Activated CD4-positive, alpha-beta T cell treated with anti-CD3 and anti-CD28 coated beads for 4 hours (primary cell): ENCODE measurements around the gene CACNA1B.
"Not testable (repeated sequence)": the region's sequence is repeated elsewhere in the genome, so short reads cannot be mapped to it uniquely, and the experiment has no call there.

ENCODE experiments used
- DNase-seq, 2 donors: peaks; one replicate each; pipeline ENCODE4 v3.0.0-alpha.2; 2020

The CACNA1B gene

DNA sequence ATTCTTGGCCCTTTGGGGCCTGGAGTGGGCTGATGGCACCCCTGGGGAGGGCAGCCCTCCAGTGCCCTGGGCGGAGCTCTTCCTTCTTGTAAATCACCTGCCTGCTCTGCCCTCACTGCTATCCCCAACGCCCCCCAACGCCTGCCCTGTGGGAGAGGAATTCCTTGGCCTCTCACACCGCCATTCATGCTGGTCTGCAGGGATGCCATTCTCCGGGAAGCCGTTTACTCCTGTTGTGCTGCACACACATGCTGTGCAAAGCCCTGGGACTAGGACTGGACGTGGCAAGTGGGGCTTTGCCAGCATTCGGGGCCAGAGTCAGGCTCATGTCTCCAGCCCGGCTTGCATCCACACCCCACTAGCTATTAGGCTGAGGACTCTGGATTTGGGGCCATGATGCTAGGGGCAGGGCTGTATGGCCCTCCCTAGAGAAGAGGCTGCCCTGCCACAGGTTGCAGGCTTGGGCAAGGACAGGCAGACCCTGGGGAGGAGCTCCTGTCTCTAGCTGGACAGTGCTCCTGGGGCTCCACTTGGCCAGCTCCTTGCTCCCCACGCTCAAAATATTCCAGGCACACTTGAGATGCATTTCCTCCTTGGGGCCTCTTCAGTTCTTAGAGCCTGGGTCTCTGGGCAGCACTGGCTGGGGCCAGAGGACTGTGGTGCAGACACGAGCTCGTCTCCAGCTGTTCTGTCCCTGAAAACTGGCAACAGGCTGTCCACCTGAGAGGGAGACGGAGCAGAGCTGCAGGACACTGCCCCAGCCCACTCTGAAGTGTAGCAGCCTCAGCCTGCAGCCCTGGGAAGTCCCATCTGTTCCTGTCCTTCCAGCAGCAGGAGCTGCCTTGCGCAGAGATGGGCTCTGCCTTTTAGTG, 226.9 kb downstream of the CACNA1B start:
- DNase-seq, result no peak

- no peak for DNase-seq
Measured at GRCh38 chr9:138105123-138105415, 227.5 kb downstream of the CACNA1B start.

DNA sequence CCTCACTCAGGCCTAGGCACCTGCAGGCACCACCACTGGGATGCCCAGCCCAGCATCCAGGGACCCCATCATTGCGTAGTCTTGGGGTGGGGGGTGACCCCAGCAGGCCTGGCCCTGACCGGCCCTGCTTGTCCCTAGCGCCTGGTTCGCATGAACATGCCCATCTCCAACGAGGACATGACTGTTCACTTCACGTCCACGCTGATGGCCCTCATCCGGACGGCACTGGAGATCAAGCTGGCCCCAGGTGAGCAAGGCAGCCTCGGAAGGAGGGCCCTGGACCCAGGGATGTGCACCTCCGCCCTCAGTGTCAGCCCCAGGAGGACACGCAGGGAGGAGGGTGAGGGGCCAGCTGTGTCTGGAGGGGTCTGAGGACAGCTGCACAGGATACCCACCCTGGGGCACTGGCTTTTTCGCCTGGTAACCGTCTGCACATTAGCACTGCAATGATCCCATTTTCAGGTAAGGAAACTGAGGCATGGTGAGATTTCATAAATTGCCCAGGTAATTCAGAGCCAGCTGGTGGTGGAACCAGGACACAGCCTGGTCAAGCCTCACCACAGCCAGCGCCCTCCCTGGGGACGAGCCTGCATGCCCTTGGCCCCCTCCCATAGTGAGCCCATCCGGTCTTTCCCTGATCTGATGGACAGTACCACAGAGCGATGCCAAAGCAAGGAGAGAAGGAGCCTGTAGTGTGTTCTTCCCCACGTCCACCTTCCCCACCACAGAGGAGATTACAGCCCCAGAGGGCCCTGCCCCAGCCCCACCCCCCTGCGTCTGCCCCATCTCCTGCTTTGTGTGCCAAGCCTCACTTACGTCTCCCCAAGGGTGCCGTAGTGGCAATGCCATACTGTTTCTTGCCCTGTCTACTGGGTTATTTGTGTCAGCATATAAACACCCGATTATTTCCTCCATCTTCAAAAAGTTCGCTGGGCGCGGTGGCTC, 228.3 kb downstream of the CACNA1B start:
- DNase-seq, result no peak

- DNase-seq, result not testable (repeated sequence)
Measured at GRCh38 chr9:138107039-138107438, 229.5 kb downstream of the CACNA1B start.

- no peak for DNase-seq
Measured at GRCh38 chr9:138111607-138112006, 234.0 kb downstream of the CACNA1B start.

GRCh38 chr9:138112090-138112748, 234.6 kb downstream of the CACNA1B start:
- no peak for DNase-seq

GRCh38 chr9:138112791-138113600, 235.4 kb downstream of the CACNA1B start:
- no peak for DNase-seq

DNA sequence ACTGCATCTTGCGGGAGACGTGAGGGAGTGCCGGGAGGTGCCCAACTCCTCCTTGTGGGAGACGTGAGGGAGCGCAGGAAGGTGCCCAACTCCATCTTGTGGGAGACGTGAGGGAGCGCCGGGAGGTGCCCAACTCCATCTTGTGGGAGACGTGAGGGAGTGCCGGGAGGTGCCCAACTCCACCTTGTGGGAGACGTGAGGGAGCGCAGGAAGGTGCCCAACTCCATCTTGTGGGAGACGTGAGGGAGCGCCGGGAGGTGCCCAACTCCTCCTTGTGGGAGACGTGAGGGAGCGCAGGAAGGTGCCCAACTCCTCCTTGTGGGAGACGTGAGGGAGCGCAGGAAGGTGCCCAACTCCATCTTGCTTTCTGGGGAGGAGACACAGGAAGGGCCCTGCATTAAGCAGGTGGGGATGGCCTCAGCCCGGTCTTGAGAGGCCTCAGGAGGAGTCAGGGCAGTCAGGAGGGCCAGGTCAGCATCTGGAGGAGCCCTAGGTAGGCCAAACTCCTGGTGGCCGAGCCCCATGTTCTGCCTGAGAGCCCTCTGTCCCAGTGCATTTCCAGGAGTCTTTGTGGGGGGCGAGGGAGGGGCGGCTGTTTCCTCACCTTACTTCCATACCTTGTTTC, 236.2 kb downstream of the CACNA1B start:
- DNase-seq, result not testable (repeated sequence)

GRCh38 chr9:138114501-138115245, 237.1 kb downstream of the CACNA1B start:
- no peak for DNase-seq

DNA sequence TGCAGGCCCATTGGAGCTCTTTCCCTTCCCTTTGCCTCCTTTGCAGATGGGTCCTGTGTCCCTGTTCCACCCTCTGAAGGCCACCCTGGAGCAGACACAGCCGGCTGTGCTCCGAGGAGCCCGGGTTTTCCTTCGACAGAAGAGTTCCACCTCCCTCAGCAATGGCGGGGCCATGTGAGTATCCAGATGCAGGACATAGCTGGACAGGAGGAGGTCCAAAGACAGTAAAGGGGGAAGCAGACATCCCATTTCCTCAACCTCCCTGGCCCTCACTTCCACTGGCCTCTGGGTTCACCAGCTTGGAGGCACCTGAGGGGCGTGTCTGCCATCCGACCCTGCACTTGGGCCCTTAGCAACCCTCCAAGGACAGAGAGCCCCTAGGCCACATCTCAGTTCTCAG, 237.9 kb downstream of the CACNA1B start:
- no peak for DNase-seq

GRCh38 chr9:138116521-138116920, 238.9 kb downstream of the CACNA1B start:
- no peak for DNase-seq

DNA sequence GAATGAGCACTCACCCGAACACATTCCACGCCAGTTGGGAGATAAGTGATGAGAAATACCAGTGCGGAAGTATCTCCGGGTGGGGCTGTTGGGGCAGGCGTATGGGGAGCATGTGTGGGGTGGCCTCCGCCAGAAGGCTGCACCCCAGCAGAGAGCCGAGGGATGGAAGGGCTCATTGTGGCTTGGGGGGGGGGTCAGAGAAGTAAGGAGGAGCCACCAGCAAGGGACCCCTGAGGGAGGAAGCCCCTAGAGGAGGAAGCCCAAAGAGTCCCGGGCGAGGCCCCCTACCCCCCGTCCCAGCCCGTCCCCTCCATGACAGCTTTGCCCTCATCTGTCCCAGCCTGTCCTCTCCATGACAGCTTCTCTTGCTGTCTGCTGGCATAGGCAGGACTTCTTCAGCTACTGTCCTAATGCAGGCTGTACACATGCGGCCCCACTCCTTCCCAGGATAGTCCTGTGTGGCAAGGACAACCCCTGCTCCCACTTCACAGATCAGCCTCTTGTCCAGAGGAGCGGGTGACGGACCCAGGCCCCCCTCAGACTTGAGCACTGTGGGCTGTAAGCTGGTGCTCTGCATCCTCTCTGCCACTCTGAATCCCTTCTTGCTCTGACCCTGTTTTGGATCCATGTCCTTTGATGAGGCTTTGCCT, 239.6 kb downstream of the CACNA1B start:
- DNase-seq, result no peak

- DNase-seq, result no peak
Measured at GRCh38 chr9:138117836-138118235, 240.3 kb downstream of the CACNA1B start.

GRCh38 chr9:138118601-138119071, 241.1 kb downstream of the CACNA1B start:
- DNase-seq, result no peak

DNA sequence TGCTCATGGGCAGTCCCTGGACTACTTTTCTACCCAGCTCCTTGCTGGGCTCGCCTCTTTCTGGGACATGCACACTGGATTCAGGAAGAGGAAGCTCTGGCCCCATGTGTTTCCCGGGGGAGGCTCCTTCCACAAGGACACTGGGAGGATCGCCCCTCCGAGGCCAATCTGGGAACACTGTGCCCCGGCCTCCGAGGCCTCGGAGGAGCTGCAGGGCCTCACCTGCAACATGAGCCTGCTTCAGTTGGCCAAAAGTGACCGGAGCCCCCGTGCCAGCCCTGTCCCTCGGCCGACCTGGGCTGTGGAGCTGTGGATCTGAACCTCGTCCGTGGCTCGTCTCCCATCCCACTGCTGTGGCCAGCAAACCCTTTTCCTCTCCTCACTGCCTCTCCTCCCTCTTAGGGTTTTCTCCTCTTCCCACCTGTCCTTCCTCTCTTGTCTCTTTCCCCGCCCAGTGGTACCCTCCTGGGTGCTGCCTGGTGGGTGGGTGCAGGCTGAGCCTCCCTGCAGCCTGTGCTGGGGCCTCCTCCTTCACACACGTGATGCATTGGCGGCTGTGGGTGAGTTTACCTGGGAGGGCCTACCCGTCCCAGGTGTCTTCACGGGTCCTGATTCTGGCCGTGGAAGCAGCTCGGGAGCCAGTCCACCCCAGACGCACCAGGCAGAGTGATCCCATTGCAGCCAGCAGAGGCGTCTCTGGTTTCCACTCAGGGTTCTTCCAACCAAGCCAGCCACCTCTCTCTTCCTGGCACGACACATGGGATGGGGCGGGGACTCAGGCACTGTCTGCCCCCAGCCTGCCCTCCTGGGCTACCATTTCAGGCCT, 241.8 kb downstream of the CACNA1B start:
- DNase-seq, result no peak

- DNase-seq, result no peak
Measured at GRCh38 chr9:138120072-138120471, 242.5 kb downstream of the CACNA1B start.

- no peak for DNase-seq
Measured at GRCh38 chr9:138120511-138121437, 243.2 kb downstream of the CACNA1B start.

GRCh38 chr9:138121438-138122050, 244.0 kb downstream of the CACNA1B start:
- no peak for DNase-seq
